ENCODE results near the gene FCN2.

Gene FCN2

GRCh38 chr9:134880484-134881312 is at the start of gene FCN2:
TSS of gene FCN2 (plus strand) at chr9:134880810. CDS start at chr9:134880822, 12 bp downstream.
- DNase-seq: no peak

DNA sequence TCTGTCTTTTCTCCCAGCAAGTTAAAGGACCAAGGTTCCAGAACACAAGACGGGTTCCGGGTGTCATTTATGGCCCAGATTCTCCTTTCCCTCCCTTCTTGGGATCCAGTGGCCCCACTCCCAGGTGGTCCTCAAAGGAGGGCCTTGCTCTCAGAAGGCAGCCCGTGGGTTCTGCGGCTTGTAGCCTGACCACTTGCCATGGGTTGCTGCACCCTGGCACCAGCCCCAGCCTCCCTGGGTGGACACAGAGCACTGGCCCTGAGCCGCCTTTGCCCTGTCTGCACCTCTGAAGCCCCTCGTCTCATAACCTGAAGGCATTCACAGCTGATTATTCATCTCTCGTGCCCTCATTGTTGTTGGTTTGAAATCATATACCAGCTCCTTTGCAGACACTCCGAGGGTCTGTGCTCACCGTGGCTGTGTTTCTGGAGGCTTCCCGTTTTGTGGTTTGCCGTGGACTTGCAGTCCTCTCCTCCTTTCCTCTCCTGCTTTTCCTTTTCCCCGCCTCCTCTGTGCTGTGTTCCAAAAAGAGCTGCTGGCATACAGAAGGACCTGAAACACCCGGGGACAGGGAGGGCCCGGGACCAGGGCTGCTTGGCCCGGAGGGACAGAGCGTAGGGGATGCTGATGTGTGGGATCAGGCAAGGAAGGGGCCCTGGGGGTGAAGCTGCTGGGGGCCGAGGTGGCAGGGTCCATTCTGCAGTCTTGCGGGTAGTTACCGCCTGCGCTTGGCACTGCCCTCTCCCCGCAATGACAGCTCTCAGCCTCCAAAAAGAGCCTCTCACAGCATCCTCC is 49.5 kb upstream of the FCN2 start:
- DNase-seq: no peak

DNA sequence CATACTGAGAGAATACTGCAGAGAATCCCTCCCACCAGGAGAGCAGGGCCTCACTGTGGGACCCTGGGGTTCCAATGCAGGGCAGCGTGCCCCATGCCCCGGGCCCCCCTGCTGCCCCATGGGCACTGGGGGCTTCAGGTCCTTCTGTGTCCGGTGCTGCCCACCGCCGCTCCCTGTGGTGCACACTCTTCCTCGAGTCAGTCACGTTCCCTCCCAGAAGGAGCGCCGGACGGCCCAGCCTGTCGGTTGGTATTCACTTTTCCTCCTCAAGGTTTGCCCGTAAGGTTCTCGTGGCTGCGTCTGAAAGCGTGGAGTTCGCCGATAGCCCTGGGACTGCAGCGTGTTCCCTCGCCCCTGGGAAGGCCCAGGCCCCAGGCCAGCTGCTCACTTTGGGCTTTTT is 48.1 kb upstream of the FCN2 start:
- DNase-seq: no peak

DNA sequence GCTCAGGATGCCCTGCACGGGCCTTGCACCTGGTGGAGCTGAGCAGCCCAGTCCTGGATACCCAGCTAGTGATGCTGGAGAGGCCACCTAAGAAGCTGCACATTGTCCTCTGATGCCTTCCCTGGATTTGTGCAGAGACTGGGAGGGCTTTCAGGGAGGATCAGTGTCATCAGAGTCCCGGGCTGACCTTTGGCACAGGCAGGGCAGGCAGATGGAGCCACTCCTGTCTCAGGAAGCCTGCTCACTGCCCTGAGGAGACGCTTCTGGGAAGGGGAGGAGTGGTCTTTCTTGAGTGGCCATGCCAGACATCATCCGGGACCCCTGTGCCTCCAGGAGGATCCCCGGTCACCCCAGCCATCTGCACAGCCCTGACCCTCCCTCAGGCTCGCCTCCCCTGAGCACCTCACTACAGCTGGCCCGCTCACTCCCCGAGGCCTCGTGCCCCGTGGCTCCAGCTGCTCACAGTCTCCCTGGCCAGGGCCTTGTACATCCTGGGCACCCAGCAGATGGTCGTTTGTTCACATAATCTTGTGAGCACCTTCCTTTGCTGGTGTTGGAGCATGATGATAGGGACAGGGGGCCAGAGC is 47.2 kb upstream of the FCN2 start:
- no peak for DNase-seq

- no peak for DNase-seq
Measured at GRCh38 chr9:134834217-134834956, 46.2 kb upstream of the FCN2 start.

DNA sequence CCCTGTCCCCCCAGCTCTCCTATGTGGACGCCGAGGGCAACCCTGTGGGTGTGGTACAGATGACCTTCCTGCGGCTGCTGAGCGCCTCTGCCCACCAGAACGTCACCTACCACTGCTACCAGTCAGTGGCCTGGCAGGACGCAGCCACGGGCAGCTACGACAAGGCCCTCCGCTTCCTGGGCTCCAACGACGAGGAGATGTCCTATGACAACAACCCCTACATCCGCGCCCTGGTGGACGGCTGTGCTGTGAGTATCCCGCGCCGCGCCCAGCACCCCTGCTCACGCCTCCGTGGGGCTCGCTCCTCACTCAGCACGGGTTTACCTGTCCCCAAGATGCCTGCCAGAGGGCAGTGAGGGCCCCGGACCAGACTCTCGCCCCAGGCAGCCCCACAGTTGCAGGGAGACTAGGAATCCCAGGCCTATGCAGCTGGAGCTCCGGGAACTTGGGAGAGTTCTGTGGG is 45.6 kb upstream of the FCN2 start:
- no peak for DNase-seq

DNA sequence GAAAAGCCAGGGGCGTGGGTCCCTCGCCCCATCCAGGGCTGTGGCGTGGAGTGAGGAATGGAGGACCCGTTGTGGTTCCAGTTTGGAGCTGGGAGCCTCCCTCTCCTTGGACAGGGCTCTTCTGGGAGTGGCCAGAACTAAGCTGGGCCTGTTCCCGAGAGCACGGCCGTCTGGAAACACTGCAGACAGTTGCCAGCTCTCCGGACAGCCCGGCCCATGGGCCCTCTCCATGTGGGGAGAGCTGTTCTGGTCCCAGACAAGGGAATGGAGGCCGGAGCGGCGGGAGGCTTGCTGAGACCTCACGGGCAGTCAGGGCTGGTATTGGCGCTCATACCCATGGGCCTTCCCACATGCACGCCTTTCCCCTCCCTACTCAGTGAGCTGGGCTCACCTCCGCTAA is 45.2 kb upstream of the FCN2 start:
- DNase-seq: no peak

DNA sequence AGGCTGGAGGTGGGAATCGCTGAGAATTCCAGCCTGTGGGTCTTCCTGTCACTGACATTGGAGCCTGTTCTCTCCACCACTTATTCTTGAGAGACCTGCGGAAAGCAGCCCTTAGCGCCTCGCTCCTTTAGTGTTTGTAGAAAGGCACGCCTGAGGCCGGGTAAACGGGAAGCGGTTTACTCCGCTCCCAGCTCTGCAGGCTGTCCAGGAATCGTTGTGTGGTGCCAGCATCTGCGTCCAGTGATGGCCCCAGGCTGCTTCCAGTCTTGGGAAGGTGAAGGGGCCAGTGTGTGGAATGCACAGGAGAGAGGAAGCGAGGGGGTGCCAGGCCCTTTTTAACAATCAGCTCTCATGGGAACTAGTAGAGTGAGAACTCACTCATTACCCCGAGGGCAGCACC is 44.6 kb upstream of the FCN2 start:
- DNase-seq: no peak

DNA sequence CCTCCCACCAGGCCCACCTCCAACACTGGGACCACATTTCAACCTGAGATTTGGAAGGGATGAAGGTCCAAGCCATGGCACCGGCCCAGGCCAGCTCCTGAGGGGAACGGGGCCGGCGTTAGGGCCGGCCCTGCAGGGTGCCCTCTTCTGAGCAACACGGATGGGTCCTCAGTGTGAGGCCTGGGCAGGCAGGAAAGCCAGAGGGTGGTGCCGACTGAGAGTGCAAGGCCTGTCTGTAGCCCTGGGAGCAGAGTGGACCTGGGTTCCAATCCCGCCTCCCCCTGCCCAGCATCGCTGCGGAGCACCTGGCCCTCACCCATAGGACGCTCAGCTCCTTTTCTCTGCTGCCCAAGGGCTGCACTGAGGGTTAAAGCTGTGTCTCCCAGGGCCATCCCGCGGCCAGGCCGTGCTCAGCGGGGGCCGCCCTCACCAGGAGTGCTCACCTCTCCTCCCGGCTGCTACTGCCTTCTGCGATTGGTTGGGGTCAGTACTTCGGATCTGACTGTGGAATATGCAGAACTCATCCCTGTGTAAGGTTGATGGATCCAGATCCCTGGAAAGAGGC is 44.1 kb upstream of the FCN2 start:
- DNase-seq: no peak

- DNase-seq: no peak
Measured at GRCh38 chr9:134837529-134837928, 43.1 kb upstream of the FCN2 start.

- DNase-seq: no peak
Measured at GRCh38 chr9:134838651-134839454, 41.8 kb upstream of the FCN2 start.

- no peak for DNase-seq
Measured at GRCh38 chr9:134839455-134840125, 41.0 kb upstream of the FCN2 start.

DNA sequence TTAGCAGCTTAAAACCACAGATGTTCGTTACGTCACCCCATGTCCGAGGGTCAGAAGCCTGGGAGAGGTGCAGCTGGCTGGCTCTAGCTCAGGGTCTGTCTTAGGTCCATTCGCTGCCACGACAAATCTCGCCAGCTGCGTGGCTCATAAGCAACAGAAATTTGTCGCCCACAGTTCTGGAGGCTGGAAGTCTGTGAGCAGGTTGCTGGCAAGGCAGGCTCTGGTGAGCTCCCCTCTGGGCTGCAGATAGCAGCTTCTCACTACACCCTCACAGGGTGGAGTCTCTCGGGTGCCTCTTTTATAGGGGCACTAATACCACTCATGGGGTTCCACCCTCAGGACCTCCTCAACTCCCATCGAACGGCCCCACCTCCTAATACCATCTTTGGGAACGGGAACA is 40.1 kb upstream of the FCN2 start:
- no peak for DNase-seq

- no peak for DNase-seq
Measured at GRCh38 chr9:134841180-134841904, 39.3 kb upstream of the FCN2 start.

GRCh38 chr9:134842321-134842720 is 38.3 kb upstream of the FCN2 start:
- DNase-seq: no peak

DNA sequence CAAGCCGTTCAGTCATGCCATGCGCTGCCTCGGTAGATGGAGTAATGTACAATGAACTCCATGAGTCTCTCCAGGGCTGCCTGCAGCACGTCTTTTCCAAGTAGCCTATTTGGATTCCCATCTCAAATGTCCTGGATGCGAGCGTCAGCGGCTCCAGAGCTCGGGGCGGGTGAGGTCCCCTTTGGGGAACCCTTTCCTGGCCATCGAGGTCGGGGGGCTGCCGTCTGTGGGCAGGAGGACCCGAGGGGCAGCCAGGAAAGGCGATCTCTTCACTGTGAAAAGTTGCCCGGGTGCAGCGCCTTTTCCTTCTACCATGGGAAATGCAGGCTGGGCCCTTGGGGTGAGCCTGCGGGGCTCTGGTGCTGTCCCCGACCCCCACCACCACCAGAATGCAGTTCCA is 36.9 kb upstream of the FCN2 start:
- DNase-seq: no peak

- no peak for DNase-seq
Measured at GRCh38 chr9:134844821-134845220, 35.8 kb upstream of the FCN2 start.

DNA sequence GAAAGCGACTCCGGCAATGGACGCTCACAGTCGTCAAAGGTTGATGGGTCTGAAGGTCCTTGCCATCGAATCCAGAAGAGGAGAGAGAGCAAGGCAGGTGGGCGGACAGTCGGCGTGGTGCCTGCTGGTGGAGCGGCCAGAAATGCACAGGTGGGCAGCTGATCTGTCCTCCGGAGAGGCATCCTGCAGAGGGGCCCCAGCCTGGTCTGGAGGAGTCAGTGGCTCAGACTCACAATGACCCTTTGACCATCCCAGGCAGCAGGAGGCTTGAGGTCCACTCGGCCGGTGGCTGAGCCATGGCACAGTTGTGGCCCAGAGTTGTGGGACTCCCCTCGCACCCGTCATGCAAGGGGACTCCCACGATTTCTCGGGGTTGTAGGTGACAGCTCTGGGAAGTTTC is 34.4 kb upstream of the FCN2 start:
- no peak for DNase-seq

DNA sequence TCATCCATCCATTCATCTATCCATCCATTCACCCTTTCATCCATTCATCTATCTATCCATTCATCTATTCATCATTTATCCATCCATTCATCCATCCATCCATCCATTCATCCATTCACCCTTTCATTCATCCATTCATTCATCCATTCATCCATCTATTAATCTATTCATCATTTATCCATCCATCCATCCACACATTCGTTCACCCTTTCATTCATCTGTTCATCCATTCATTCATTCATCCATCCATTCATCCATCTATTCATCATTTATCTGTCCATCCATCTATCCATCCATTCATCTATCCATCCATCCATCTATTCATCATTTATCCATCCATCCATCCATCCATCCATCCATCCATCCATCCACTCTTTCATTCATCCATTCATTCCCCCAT is 33.9 kb upstream of the FCN2 start:
- no peak for DNase-seq

DNA sequence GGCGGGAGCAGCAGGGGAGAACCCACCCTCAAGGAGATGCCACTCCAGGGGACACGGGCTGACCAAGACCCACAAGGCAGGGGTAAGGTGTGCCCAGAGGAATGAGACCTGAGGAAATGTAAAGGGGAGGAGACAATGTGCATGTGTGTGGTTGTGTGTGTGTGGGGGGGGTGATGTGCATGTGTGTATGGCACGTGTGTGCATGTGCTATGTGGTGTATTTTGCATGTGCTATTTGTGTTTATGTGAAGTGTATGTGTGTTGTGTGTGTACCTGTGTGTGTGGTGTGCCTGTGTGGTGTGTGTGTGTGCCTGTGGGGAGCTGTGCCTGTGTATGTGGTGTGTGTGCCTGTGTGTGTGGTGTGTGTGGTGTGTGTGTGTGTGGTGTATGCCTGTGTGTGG is 33.5 kb upstream of the FCN2 start:
- DNase-seq: no peak
